Measurements from ENCODE around the gene FTSJ3.
A peak's percentile ranks its signal among the peaks of the same experiment; 100 is the strongest.

The FTSJ3 gene

DNA sequence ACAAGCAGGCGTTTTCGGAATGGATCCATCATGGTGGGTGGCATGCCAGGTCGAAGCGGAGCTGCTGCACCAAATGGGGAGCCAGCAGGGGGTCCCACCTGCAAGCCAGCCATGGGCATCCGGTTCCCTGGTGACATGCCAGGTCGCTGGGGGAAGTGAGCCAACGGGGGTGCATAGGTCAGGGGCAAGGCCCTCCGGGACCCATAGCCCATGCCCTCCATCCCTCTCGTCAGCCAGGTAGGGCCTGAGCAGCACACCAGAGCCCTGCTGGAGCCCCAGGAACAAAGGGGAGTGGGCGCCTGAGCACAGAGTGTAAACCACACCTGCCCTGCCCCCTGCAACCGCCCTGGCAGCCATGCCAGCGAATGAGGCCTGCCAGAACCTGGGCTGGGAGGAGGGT lies 10.0 kb upstream of the FTSJ3 start:
- H3K4me1 Mint-ChIP-seq (ENCODE audit: low read depth) = peaks cover 40% of the 10 kb centered on the region
- H3K27ac Mint-ChIP-seq = no peak overlapping the region

DNA sequence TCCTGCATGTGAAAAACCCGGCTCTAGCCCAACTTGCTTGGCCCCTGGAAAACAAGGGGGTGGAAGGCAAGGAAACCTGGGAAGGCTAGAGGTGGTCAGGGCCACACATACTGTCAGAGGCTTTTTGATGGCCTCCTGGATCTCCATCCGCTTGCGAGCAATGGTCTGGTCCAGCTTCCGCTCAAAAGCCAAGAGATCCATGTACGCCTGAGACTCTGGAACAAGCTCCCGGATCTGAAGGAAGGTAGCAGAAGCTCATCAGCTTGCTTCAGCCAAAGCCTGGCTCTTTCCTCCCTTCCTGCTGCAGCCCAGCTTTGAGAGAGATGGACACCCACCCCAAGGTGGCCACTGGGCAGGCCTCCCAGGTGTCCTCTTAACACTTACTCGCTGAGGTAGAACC lies 9.3 kb upstream of the FTSJ3 start:
- Mint-ChIP-seq H3K27ac (peak overlapping the region; percentile 16), H3K4me1 (ENCODE audit: low read depth) (peaks cover 46% of the 10 kb centered on the region), H3K4me3 (no peak overlapping the region), H3K36me3 (peaks cover 2% of the 10 kb centered on the region), H3K27me3 (no peaks in the 10 kb centered on the region), H3K9me3 (ENCODE audit: low read depth) (no peaks in the 10 kb centered on the region)

More for the DNA sequence above, 10.0 kb upstream of the FTSJ3 start:
- Mint-ChIP-seq H3K27me3 (no peaks in the 10 kb centered on the region), H3K4me3 (no peak overlapping the region), H3K36me3 (peaks cover 2% of the 10 kb centered on the region), H3K9me3 (ENCODE audit: low read depth) (no peaks in the 10 kb centered on the region)

DNA sequence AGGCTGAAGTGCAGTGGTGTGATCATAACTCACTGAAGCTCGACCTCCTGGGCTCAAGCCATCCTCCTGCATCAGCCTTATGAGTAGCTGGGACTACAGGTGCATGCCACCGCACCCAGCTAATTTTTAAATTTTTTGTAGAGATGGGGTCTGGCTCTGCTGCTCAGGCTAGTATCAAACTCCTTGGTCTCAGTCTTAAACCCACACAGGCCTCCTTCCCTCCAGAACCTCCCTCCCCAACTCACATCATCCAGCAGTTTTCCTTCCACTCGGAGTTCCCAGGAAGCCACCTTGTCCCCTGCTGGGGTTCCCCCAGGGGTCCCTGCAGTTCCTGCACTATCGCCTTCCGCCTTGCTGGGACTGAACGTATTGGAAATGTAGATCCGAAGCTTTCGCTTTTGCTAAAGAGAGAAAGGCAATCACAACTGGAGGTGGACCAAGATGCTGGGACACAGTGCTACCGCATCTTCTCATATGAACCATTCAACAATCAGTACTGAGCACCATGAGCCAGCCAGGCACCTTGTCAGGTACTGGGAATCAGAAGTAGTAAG lies 7.8 kb upstream of the FTSJ3 start:
- H3K4me1 Mint-ChIP-seq (ENCODE audit: low read depth) = peaks cover 50% of the 10 kb centered on the region
- no peaks in the 10 kb centered on the region for H3K27me3 Mint-ChIP-seq
- peaks cover 3% of the 10 kb centered on the region for H3K36me3 Mint-ChIP-seq
- no peaks in the 10 kb centered on the region for H3K9me3 Mint-ChIP-seq (ENCODE audit: low read depth)
- H3K4me3 Mint-ChIP-seq = no peak overlapping the region
- H3K27ac Mint-ChIP-seq = peak overlapping the region; percentile 64

- Mint-ChIP-seq H3K4me3 (no peak overlapping the region), H3K9me3 (ENCODE audit: low read depth) (no peaks in the 10 kb centered on the region), H3K36me3 (peaks cover 5% of the 10 kb centered on the region), H3K4me1 (ENCODE audit: low read depth) (peaks cover 56% of the 10 kb centered on the region), H3K27ac (peak overlapping the region; percentile 37), H3K27me3 (no peaks in the 10 kb centered on the region)
Measured at GRCh38 chr17:63834431-63835166, 7.1 kb upstream of the FTSJ3 start.

GRCh38 chr17:63833741-63834373 lies 6.4 kb upstream of the FTSJ3 start:
- H3K9me3 Mint-ChIP-seq (ENCODE audit: low read depth) = no peaks in the 10 kb centered on the region
- peaks cover 57% of the 10 kb centered on the region for H3K4me1 Mint-ChIP-seq (ENCODE audit: low read depth)
- H3K4me3 Mint-ChIP-seq = no peak overlapping the region
- H3K27ac Mint-ChIP-seq = peak overlapping the region; percentile 72
- no peaks in the 10 kb centered on the region for H3K27me3 Mint-ChIP-seq
- peaks cover 5% of the 10 kb centered on the region for H3K36me3 Mint-ChIP-seq

GRCh38 chr17:63833026-63833740 lies 5.7 kb upstream of the FTSJ3 start:
- H3K36me3 Mint-ChIP-seq = peaks cover 7% of the 10 kb centered on the region
- H3K9me3 Mint-ChIP-seq (ENCODE audit: low read depth) = no peaks in the 10 kb centered on the region

DNA sequence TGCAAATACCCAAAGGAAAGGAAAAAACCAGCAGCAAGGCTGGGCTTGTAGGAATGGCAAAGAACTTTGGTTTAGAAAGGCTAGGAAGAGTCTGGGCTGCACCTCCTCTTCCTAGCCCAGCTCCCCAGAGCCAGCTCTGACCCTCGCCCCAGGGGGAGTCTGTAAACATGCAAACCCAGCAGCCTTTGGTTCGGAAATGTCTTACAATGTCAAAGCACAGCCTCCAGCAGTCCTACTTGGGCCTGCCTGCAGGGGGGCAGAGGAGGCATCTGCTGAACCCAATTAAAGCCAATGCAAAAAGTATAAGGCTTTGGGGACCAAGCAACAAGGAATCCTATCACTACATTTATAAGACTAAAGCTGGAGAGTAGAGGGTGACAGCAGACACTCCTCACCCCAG lies 5.0 kb upstream of the FTSJ3 start:
- H3K9me3 Mint-ChIP-seq (ENCODE audit: low read depth) = no peaks in the 10 kb centered on the region
- H3K36me3 Mint-ChIP-seq = peaks cover 10% of the 10 kb centered on the region
- peak overlapping the region; percentile 100 for H3K27ac Mint-ChIP-seq
- peaks cover 61% of the 10 kb centered on the region for H3K4me1 Mint-ChIP-seq (ENCODE audit: low read depth)
- H3K27me3 Mint-ChIP-seq = no peaks in the 10 kb centered on the region
- H3K4me3 Mint-ChIP-seq = peak overlapping the region; percentile 27

More at GRCh38 chr17:63833026-63833740, 5.7 kb upstream of the FTSJ3 start:
- Mint-ChIP-seq H3K4me1 (ENCODE audit: low read depth) (peaks cover 59% of the 10 kb centered on the region), H3K4me3 (no peak overlapping the region), H3K27me3 (no peaks in the 10 kb centered on the region), H3K27ac (peak overlapping the region; percentile 46)

GRCh38 chr17:63832014-63832413 lies 4.6 kb upstream of the FTSJ3 start:
- Mint-ChIP-seq H3K36me3 (peaks cover 10% of the 10 kb centered on the region), H3K9me3 (ENCODE audit: low read depth) (no peaks in the 10 kb centered on the region), H3K27ac (peak overlapping the region; percentile 100), H3K4me1 (ENCODE audit: low read depth) (peaks cover 61% of the 10 kb centered on the region), H3K4me3 (peak overlapping the region; percentile 34), H3K27me3 (no peaks in the 10 kb centered on the region)

GRCh38 chr17:63831505-63831904 lies 4.0 kb upstream of the FTSJ3 start:
- Mint-ChIP-seq H3K9me3 (ENCODE audit: low read depth) (no peaks in the 10 kb centered on the region), H3K4me3 (peak overlapping the region; percentile 49), H3K36me3 (peaks cover 10% of the 10 kb centered on the region), H3K4me1 (ENCODE audit: low read depth) (peaks cover 57% of the 10 kb centered on the region), H3K27ac (peak overlapping the region; percentile 100), H3K27me3 (no peaks in the 10 kb centered on the region)

- Mint-ChIP-seq H3K27me3 (no peaks in the 10 kb centered on the region), H3K9me3 (ENCODE audit: low read depth) (no peaks in the 10 kb centered on the region), H3K36me3 (peaks cover 12% of the 10 kb centered on the region), H3K4me1 (ENCODE audit: low read depth) (peaks cover 60% of the 10 kb centered on the region), H3K4me3 (peak overlapping the region; percentile 56), H3K27ac (peak overlapping the region; percentile 100)
Measured at GRCh38 chr17:63830904-63831491, 3.5 kb upstream of the FTSJ3 start.

GRCh38 chr17:63830278-63830677 lies 2.8 kb upstream of the FTSJ3 start:
- Mint-ChIP-seq H3K4me3 (peak overlapping the region; percentile 56), H3K36me3 (peaks cover 15% of the 10 kb centered on the region), H3K4me1 (ENCODE audit: low read depth) (peaks cover 62% of the 10 kb centered on the region), H3K27ac (peak overlapping the region; percentile 100), H3K9me3 (ENCODE audit: low read depth) (no peaks in the 10 kb centered on the region), H3K27me3 (no peaks in the 10 kb centered on the region)

- Mint-ChIP-seq H3K27ac (peak overlapping the region; percentile 100), H3K4me3 (peak overlapping the region; percentile 96), H3K27me3 (no peaks in the 10 kb centered on the region), H3K9me3 (ENCODE audit: low read depth) (no peaks in the 10 kb centered on the region), H3K4me1 (ENCODE audit: low read depth) (peaks cover 65% of the 10 kb centered on the region), H3K36me3 (peaks cover 15% of the 10 kb centered on the region)
Measured at GRCh38 chr17:63828936-63829335, 1.5 kb upstream of the FTSJ3 start.

GRCh38 chr17:63827801-63828221 lies 348 bp upstream of the FTSJ3 start:
- Mint-ChIP-seq H3K36me3 (peaks cover 17% of the 10 kb centered on the region), H3K27ac (peak overlapping the region; percentile 100), H3K27me3 (no peaks in the 10 kb centered on the region)

DNA sequence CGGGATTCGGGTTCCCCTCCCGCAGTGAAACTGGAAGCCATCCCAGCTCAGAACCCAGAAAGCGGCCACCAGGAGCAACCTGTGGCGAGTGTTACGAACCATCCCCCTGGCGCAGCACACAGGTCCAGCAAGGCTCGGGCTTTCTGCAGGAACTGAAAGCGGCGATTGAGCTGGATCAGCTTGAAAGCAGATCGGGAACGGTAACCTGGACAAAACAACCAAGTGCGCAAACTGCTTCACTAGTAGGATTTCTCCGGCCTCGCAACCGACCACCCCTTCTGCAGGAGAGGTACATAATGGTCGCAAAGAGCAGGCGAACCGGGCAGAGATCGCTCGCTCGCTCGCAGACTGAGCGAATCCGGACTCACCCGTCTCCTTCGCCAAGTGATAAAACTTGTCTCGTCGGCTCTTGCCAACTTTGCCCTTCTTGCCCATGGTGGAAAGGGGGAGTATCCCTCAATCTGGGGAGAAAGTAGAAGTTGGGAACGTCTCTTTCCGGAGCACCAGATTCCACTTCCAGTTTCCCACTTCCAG lies 928 bp downstream of the FTSJ3 start:
- peak overlapping the region; percentile 100 for H3K27ac Mint-ChIP-seq
- H3K36me3 Mint-ChIP-seq = peaks cover 21% of the 10 kb centered on the region
- peaks cover 67% of the 10 kb centered on the region for H3K4me1 Mint-ChIP-seq (ENCODE audit: low read depth)

More at GRCh38 chr17:63827801-63828221, 348 bp upstream of the FTSJ3 start:
- H3K4me3 Mint-ChIP-seq = peak overlapping the region; percentile 96
- peaks cover 70% of the 10 kb centered on the region for H3K4me1 Mint-ChIP-seq (ENCODE audit: low read depth)
- no peaks in the 10 kb centered on the region for H3K9me3 Mint-ChIP-seq (ENCODE audit: low read depth)

More for the DNA sequence above, 928 bp downstream of the FTSJ3 start:
- Mint-ChIP-seq H3K4me3 (peak overlapping the region; percentile 96), H3K27me3 (no peaks in the 10 kb centered on the region), H3K9me3 (ENCODE audit: low read depth) (no peaks in the 10 kb centered on the region)
